Breast epithelium (tissue), 3 donors: Measurements from ENCODE around the gene CD44.

Experiments
- POLR2A ChIP-seq: fragments of 450-650 bp; IDR thresholded peaks from one replicate; pipeline ENCODE4 v1.6.1; 2016; ENCODE audit warnings: antibody characterized with exemption, mild to moderate bottlenecking, moderate library complexity
- TF ChIP-seq, protein P1 (sequence below), 3 donors: fragments of 450-650 bp; IDR thresholded peaks; one replicate each; pipeline ENCODE4 v1.5.1; 2016 to 2017; ENCODE audit warnings: antibody characterized with exemption in 3 of 3, mild to moderate bottlenecking in 3 of 3, moderate library complexity in 3 of 3

- TF ChIP-seq POLR2A, result no peak
- TF ChIP-seq, protein P1, sequence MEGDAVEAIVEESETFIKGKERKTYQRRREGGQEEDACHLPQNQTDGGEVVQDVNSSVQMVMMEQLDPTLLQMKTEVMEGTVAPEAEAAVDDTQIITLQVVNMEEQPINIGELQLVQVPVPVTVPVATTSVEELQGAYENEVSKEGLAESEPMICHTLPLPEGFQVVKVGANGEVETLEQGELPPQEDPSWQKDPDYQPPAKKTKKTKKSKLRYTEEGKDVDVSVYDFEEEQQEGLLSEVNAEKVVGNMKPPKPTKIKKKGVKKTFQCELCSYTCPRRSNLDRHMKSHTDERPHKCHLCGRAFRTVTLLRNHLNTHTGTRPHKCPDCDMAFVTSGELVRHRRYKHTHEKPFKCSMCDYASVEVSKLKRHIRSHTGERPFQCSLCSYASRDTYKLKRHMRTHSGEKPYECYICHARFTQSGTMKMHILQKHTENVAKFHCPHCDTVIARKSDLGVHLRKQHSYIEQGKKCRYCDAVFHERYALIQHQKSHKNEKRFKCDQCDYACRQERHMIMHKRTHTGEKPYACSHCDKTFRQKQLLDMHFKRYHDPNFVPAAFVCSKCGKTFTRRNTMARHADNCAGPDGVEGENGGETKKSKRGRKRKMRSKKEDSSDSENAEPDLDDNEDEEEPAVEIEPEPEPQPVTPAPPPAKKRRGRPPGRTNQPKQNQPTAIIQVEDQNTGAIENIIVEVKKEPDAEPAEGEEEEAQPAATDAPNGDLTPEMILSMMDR (IDR thresholded peaks at IDR 0.05), result no peak
These were observed 123.8 kb downstream of the CD44 start for GRCh38 chr11:35262735-35263134.
